NCI-H1930 (cell line): ENCODE measurements around the gene SMIM45.

ENCODE experiments used
- DNase-seq, 2 experiments: peaks; one replicate each; lab custom pipeline; 2025; lab: John Stamatoyannopoulos, UW

SMIM45 gene

GRCh38 chr22:41970601-41971000 lies 18.7 kb downstream of the SMIM45 start:
- no peak for DNase-seq

GRCh38 chr22:41971431-41971830 lies 19.5 kb downstream of the SMIM45 start:
- no peak for DNase-seq

- no peak for DNase-seq
These were observed 22.8 kb downstream of the SMIM45 start for GRCh38 chr22:41974691-41975290.

DNA sequence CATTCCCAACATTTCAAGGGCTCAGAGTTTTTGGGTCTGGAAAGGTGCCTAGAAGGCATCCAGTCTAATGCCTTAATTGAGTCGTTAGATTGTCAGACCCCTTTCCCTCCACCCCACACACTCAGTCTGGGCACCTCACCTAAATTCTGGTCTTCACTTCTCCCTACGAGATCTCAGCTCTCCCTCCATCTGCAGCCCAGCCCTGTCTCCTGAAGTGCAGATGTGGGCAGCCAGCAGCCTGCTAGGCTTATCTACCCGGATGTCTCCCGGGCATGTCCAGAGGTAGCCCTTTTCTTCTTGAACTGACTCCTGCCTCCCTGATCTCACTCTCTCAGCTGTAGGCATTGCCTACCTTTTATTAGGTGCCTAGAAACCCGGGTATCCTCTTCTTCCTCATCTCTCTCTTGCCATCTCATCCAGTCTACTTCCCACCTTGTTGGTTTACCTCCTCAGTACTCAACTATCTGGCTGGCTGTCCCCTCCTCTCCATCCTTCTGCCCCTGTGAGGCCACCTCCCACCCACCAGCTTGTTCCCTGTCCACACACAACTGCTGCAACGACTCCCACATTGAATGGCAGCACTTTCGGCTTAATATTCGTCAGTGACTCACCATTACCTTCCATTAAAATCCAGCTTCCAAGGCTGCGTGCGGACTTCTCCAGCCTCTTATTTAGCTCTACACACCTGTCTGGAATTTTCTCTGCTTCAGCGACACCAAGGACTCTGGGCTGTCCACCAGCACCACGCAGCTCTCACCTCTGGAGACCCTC lies 23.5 kb downstream of the SMIM45 start:
- DNase-seq, result no peak

GRCh38 chr22:41976070-41976901 lies 24.3 kb downstream of the SMIM45 start:
- peak; percentile 28 to 41 for DNase-seq

- no peak for DNase-seq
These were observed 25.1 kb downstream of the SMIM45 start for GRCh38 chr22:41976961-41977566.

- DNase-seq, result no peak
These were observed 26.8 kb downstream of the SMIM45 start for GRCh38 chr22:41978732-41979131.

- DNase-seq, result no peak
These were observed 27.7 kb downstream of the SMIM45 start for GRCh38 chr22:41979423-41980250.

- DNase-seq, result no peak
These were observed 30.9 kb downstream of the SMIM45 start for GRCh38 chr22:41982865-41983264.

- DNase-seq, result no peak
These were observed 31.8 kb downstream of the SMIM45 start for GRCh38 chr22:41983513-41984405.

GRCh38 chr22:41987276-41987675 lies 35.3 kb downstream of the SMIM45 start:
- no peak for DNase-seq

DNA sequence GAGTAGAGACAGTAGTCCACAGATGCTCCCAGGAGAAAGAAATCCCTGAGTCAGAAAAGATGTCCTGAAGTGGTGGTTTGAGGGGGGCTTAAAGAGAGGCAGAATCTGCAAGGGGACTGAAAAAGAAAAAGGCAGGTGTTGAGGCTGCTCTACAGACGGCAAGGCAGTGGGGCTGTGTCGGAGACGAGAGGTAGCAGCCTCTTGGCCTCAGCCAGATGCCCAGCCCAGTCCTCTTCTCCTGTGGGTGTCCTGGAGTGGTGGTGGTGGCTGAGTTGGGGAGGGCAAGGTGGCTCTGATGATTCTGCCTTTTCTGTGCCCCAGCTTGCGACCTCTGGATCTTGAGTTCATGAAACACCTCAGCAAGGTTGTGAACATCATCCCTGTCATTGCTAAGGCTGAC lies 37.3 kb downstream of the SMIM45 start:
- DNase-seq, result no peak

DNA sequence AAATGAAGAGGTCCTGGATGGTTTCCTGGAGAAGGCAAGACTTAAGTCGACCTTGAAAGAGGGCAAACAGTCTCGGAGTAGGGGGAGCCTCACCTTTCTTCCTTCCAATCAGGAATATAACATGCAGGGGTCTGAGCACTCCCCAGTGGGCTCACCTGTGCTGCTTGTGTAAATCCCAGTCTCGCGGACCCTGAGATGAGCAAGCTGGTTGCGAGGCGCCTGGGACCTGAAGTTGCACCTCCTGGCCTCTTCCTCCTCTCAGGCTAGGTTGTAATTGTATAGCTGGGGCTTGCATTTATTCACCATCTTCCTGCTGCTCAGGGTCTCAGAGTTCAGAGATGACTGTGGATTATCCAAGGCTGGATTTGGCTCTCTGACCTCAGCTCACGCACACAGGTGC lies 39.2 kb downstream of the SMIM45 start:
- DNase-seq, result no peak

DNA sequence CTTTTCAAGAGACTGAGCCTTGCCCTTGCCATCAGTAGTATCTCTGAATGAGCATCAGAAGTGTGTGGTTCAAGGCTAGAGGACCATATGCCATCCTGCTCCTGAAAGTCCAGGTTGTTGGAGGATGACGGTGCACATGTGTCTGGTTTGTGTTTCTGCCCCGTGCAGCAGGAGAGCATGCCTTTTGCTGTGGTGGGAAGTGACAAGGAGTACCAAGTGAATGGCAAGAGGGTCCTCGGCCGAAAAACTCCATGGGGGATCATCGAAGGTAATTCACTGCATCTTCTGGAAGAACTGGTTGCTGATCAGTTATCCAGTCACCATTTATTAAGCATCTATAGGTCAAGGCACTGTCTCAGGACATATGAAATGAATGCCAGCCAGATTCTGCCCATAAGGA lies 40.5 kb downstream of the SMIM45 start:
- no peak for DNase-seq

GRCh38 chr22:41995211-41995610 lies 43.3 kb downstream of the SMIM45 start:
- no peak for DNase-seq

GRCh38 chr22:41996826-41997225 lies 44.9 kb downstream of the SMIM45 start:
- no peak for DNase-seq

GRCh38 chr22:41998361-41999261 lies 46.7 kb downstream of the SMIM45 start, which contains the start of gene WBP2NL:
WBP2NL (plus strand) TSS chr22:41998788; CDS start chr22:41998819, 31 bp downstream.
- peak; percentile 29 to 50 for DNase-seq

GRCh38 chr22:42000466-42000865 lies 48.5 kb downstream of the SMIM45 start:
- DNase-seq, result no peak

DNA sequence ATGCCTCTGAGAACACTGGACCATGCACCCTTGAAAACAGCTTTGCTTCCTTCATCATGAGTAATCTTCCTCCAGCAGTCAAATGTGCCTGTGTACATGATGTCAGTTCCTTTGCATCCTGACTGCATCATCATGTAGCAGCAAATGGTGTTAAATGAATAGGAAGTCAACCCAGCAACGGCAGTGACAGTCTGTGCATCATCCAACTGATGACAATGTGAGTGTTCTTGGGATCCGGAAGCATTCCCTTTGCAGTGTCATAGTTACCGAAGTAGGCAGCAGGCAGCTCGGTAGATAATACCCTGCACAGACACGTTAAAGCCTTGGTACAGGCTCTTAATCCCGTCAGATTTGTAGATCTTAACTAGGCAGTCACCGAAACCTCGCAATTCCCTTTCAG lies 49.2 kb downstream of the SMIM45 start:
- no peak for DNase-seq
